HepG2 (cell line): ENCODE measurements around the gene NPEPL1. TPM values are rescaled to one million over a fixed set of nuclear protein-coding genes. Genes with fewer than 3 reads are reported as not detected.

Experiments
- ATAC-seq: fragments of 200-7000 bp; cut with Tn5 transposase; 3 replicates; pipeline ENCODE4 v1.9.1; 2020; ENCODE audit warnings: mild to moderate bottlenecking, moderate library complexity
- BruUV-seq: library from RNA; stranded (reverse); fragments of 400-500 nt; replicated peaks from 2 replicates; lab custom pipeline; 2021; lab: Mats Ljungman, UMichigan
- CTCF ChIA-PET: fragments of 300-600 bp; formaldehyde crosslinking; extraction: SDS; loops from one replicate; lab custom pipeline; 2021; ENCODE audit warnings: low total read pairs, inconsistent platforms, low intra/inter-chr PET ratio; lab: Yijun Ruan, JAX
- POLR2A ChIA-PET: fragments of 350-600 bp; sonication (Branson Sonifier 250); formaldehyde crosslinking; loops from one replicate; lab custom pipeline; 2020; ENCODE audit warnings: antibody characterized with exemption, inconsistent platforms; lab: Yijun Ruan, JAX
- DNase-seq: peaks from one replicate; pipeline ENCODE4 v3.0.0-alpha.2; 2015; ENCODE audit warnings: low spot score
- FAIRE-seq: peaks from 3 replicates; lab custom pipeline; 2011; peaks lifted over from hg19 to GRCh38; lab: Jason Lieb, UNC
- H2AFZ ChIP-seq: one replicate; pipeline ENCODE4 v1.6.1; 2011; ENCODE audit warnings: low read length, inconsistent platforms
- H3K27ac ChIP-seq: fragments of 300-600 bp; 3 replicates; pipeline ENCODE4 v1.8.0; 2011; ENCODE audit warnings: mixed run types, mild to moderate bottlenecking, mixed read lengths, low read length, inconsistent platforms; ENCODE audit not compliant: insufficient read depth; ENCODE audit errors: extremely low read length
- H3K27me3 ChIP-seq, 2 experiments: fragments of 200-600 bp in 1 of 2; 2 replicates in 1 of 2; 3 replicates in 1 of 2; pipeline versions ENCODE4 v1.6.0 to v1.8.0; 2011; ENCODE audit warnings: low read length in 2 of 2, mild to moderate bottlenecking in 2 of 2, moderate library complexity in 2 of 2, inconsistent platforms in 1 of 2; ENCODE audit not compliant: insufficient read depth in 2 of 2, control insufficient read depth in 1 of 2
- H3K36me3 ChIP-seq, 2 experiments: fragments of 200-600 bp in 1 of 2; replicated peaks in 1 of 2; 2 replicates in 1 of 2; 3 replicates in 1 of 2; pipeline versions ENCODE4 v1.5.1 to v1.8.0; 2011; ENCODE audit warnings: low read length in 2 of 2, inconsistent platforms in 1 of 2; ENCODE audit not compliant: insufficient read depth in 2 of 2, control insufficient read depth in 1 of 2
- H3K4me1 ChIP-seq: 2 replicates; pipeline ENCODE4 v1.5.1; 2012; ENCODE audit warnings: low read length, inconsistent platforms; ENCODE audit not compliant: insufficient read depth
- H3K4me2 ChIP-seq: 2 replicates; pipeline ENCODE4 v1.6.0; 2011; ENCODE audit warnings: low read depth, low read length, inconsistent platforms
- H3K4me3 ChIP-seq, 3 experiments: fragments of 200-600 bp in 1 of 3; sonication (generic), shearing (Covaris generic) in 1 of 3; replicated peaks in 1 of 3; 2 replicates each; pipeline ENCODE4 v1.5.1; 2011 to 2016; ENCODE audit warnings: low read length in 3 of 3, inconsistent platforms in 2 of 3, low read depth in 2 of 3, mild to moderate bottlenecking in 2 of 3, control low read depth in 1 of 3, mixed read lengths in 1 of 3; ENCODE audit not compliant: insufficient read depth in 1 of 3
- H3K79me2 ChIP-seq: one replicate; pipeline ENCODE4 v1.6.1; 2011; ENCODE audit warnings: low read length, inconsistent platforms; ENCODE audit not compliant: insufficient read depth
- H3K9ac ChIP-seq: 2 replicates; pipeline ENCODE4 v1.6.0; 2011; ENCODE audit warnings: mild to moderate bottlenecking, low read depth, low read length, inconsistent platforms; ENCODE audit not compliant: insufficient read depth
- H3K9me3 ChIP-seq: 2 replicates; pipeline ENCODE4 v1.5.1; 2012; ENCODE audit warnings: mild to moderate bottlenecking, low read length
- H4K20me1 ChIP-seq: 2 replicates; pipeline ENCODE4 v1.6.0; 2011; ENCODE audit warnings: inconsistent platforms, mild to moderate bottlenecking, low read length, moderate library complexity; ENCODE audit not compliant: insufficient read depth
- POGK ChIP-seq: sonication (generic); formaldehyde crosslinking; conservative IDR thresholded peaks from 2 replicates; pipeline ENCODE4 v1.8.0; 2022; ENCODE audit warnings: mild to moderate bottlenecking, moderate library complexity, missing genetic modification reagents
- SAFB2 ChIP-seq: sonication (generic); formaldehyde crosslinking; IDR thresholded peaks from 2 replicates; pipeline ENCODE4 v1.5.1; 2020; ENCODE audit warnings: missing genetic modification reagents, low read depth, mild to moderate bottlenecking, borderline replicate concordance
- TBX3 ChIP-seq: fragments of 450-650 bp; IDR thresholded peaks from 2 replicates; pipeline ENCODE4 v1.6.1; 2017; ENCODE audit warnings: antibody characterized with exemption, mild to moderate bottlenecking, inconsistent platforms, borderline replicate concordance
- ZBTB38 ChIP-seq: sonication (generic); formaldehyde crosslinking; IDR thresholded peaks from 2 replicates; pipeline ENCODE4 v1.5.1; 2020; ENCODE audit warnings: mild to moderate bottlenecking, missing genetic modification reagents
- ZFX ChIP-seq: sonication (generic); formaldehyde crosslinking; IDR thresholded peaks from 2 replicates; pipeline ENCODE4 v1.4.0; 2020; ENCODE audit warnings: mild to moderate bottlenecking, low read depth, missing genetic modification reagents, moderate library complexity
- ZNF235 ChIP-seq: sonication (generic); formaldehyde crosslinking; IDR thresholded peaks from 2 replicates; pipeline ENCODE4 v1.8.1; 2023; ENCODE audit warnings: mild to moderate bottlenecking, missing genetic modification reagents, borderline replicate concordance
- ZNF574 ChIP-seq: sonication (generic); formaldehyde crosslinking; IDR thresholded peaks from 2 replicates; pipeline ENCODE4 v1.4.0; 2020; ENCODE audit warnings: missing genetic modification reagents
- ZNF660 ChIP-seq: sonication (generic); formaldehyde crosslinking; IDR thresholded peaks from 2 replicates; pipeline ENCODE4 v1.5.1; 2020; ENCODE audit warnings: mild to moderate bottlenecking, low read depth, missing genetic modification reagents, borderline replicate concordance
- ZNF687 ChIP-seq: sonication (generic); formaldehyde crosslinking; IDR thresholded peaks from 2 replicates; pipeline ENCODE4 v1.5.1; 2020; ENCODE audit warnings: mild to moderate bottlenecking, missing genetic modification reagents, moderate library complexity
- ZNF768 ChIP-seq: sonication (generic); formaldehyde crosslinking; IDR thresholded peaks from 2 replicates; pipeline ENCODE4 v1.4.0; 2020; ENCODE audit warnings: missing genetic modification reagents
- WGBS: methylation state at CpG from one replicate; pipeline ENCODE4 v1.1.6; 2017; ENCODE audit warnings: low lambda C conversion rate; 5-methylcytosine and 5-hydroxymethylcytosine counted together
- in situ Hi-C: cut with HindIII; loops from 2 replicates; pipeline ENCODE4 v1.10.0; 2017; ENCODE audit warnings: low pct_unique_long_range_greater_than_20kb; ENCODE audit not compliant: extremely low pct_ligation_motif_present
- intact Hi-C: fragments of 100-400 bp; cut with micrococcal nuclease; formaldehyde crosslinking; loops from one replicate; pipeline ENCODE4 v1.10.0; 2022; ENCODE audit not compliant: unreplicated experiment
- polyA plus RNA-seq, 8 experiments: library from polyadenylated mRNA; depleted of rRNA in 3 of 8; stranded (reverse) in 7 of 8; unstranded in 1 of 8; fragments of >200 nt; fragmentation: Illumina TruSeq in 4 of 8; extraction: Trizol in 4 of 8; gene quantifications; 2 replicates each; pipeline versions ENCODE4 v1.2.1 to v1.2.3, GENCODE V29; 2011 to 2016; ENCODE audit warnings: low read depth in 4 of 8, missing spikeins in 1 of 8, mixed read lengths in 1 of 8; ENCODE audit not compliant: insufficient read depth in 1 of 8
- total RNA-seq, 5 experiments: library from RNA; depleted of rRNA; stranded (reverse); fragments of >200 nt; fragmentation: Illumina TruSeq; extraction: Trizol; gene quantifications; 2 replicates each; pipeline ENCODE4 v1.2.3, GENCODE V29; 2016; ENCODE audit warnings: low read depth in 1 of 5

Gene NPEPL1
- total and polyA plus RNA-seq, 2 of the 13 experiments (the other 11 are each of a cell fraction or from before 2014, with no cell fraction given) = 4.1 to 7.5 TPM

- TF ChIP-seq POGK (CRISPR knock-in tag) (no peak), SAFB2 (no peak), ZNF660 (no peak), ZNF574 (CRISPR knock-in tag) (no peak), TBX3 (no peak)
Observed at GRCh38 chr20:58647162-58647795, 45.3 kb upstream of the NPEPL1 start (continued).

GRCh38 chr20:58647796-58648501 is 44.7 kb upstream of the NPEPL1 start:
- Histone ChIP-seq H3K4me3 (no peak overlapping the region), H4K20me1 (peaks cover 2% of the 10 kb centered on the region; the same call in 1 of the 2 replicates), H3K27me3 (peaks cover 0 to 6% of the 10 kb centered on the region in 2 experiments; a peak in 2 of 5 replicates), H3K36me3 (no peaks in the 10 kb centered on the region), H3K9me3 (no peaks in the 10 kb centered on the region), H2AFZ (no peak overlapping the region), H3K79me2 (peaks cover 19% of the 10 kb centered on the region), H3K4me1 (peaks cover 26% of the 10 kb centered on the region), H3K27ac (no peak overlapping the region), H3K4me2 (no peak overlapping the region), H3K9ac (no peak overlapping the region)
- intact Hi-C loops (no loop called here), in situ Hi-C loops (no loop called here)
- ATAC-seq (no peak), DNase-seq (no peak), FAIRE-seq (no peak)
- ChIA-PET POLR2A (no interaction called here), CTCF (no interaction called here)
- no TSS peak for BruUV-seq
- WGBS = 61% methylated on average over 8 of the region's 12 CpGs
- TF ChIP-seq ZFX (CRISPR knock-in tag) (peak; percentile 49; the same call in 1 of the 2 replicates), ZNF687 (CRISPR knock-in tag) (peak; percentile 55), ZBTB38 (CRISPR knock-in tag) (peak; percentile 62; the same call in 1 of the 2 replicates), ZNF235 (CRISPR knock-in tag) (no peak), ZNF768 (CRISPR knock-in tag) (peak; percentile 32; the same call in 1 of the 2 replicates)
